K562 treated with DMSO at 1 percent for 48 hours (cell line): ENCODE measurements around the gene HACD3. TPM values are rescaled to one million over a fixed set of nuclear protein-coding genes. Genes with fewer than 3 reads are reported as not detected.

Experiments used
- total RNA-seq: library from RNA; unstranded; fragments of 300-600 nt; gene quantifications from 2 replicates; pipeline ENCODE4 v1.2.3, GENCODE V29; 2022; ENCODE audit warnings: low replicate concordance; ENCODE audit errors: extremely low read depth

Gene HACD3
- total RNA-seq: not detected in 2 replicates

GRCh38 chr15:65530318-65531111 lies at the start of gene HACD3:
HACD3 (plus strand) TSS chr15:65530463; CDS start chr15:65530632, 169 bp downstream.

GRCh38 chr15:65516997-65517865 lies 13.0 kb upstream of the HACD3 start, which contains the start of gene DPP8:
DPP8 (minus strand) TSS chr15:65517689; CDS start chr15:65512553, 5,136 bp downstream.

DNA sequence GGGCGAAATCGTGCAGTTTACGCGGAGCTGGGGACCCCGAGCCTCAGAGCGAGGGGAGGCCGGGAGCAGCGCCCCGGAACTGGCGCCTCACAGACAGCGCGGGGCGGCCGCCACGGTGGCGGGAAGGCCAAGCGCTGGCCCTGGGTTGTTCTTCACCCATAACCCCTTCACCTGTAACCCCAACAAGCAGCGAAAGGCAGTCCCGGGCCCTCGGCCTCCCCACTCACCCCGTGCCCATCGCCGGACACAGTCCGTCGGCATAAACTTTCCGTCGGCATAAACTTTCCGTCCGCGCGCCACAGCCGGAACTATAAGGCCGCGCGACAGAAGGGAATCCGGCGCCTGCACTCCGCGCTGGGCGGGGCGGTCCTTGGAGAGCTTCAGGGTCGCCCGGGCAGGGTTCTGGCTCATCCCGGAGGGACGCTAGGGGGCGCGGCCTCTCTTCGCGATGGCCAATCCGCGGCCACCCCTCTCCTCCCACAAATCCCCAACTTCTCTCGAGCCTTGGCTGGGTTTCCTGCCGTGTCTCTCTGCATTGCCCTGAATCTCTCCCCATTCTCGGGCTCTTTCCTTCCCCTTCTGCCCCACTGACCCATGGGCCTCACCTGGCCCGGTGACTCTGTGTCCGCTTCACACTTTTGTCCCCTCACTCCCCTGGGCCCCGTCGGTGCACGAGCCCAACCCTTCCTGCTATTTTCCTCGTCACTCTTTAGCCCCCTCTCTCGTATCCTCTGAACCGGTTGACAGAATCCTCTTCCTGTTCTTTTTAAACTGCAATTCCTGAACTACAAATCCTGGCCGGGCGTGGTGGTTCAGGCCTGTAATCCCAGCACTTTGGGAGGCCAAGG lies 80.8 kb downstream of the HACD3 start, which contains the start of gene INTS14:
Gene INTS14 (minus strand): TSS at position 261 of the 848 bp plus-strand sequence. CDS start 3,751 bp downstream, outside the sequence.

DNA sequence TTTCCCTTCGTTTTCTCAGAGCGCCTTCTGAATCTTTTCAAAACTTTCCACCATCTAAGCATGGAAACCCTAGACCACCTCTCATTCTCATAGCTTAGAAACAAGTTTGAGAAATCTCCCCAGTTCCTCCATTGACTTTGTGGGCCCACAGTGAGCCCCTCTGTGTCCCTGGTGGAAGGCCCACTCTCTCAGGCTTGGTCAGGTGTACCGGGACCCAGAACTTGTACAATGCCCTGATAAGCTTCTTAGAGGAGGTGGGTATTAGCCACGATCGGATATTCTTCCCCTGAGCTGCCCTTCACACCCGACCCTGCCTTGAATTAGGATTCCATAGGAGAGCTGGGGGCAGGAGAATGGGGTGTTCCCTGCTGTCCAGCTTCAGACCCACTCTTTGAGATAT lies 91.4 kb downstream of the HACD3 start, which contains the start of gene SLC24A1:
Gene SLC24A1 (plus strand): TSS at position 301 of the 400 bp plus-strand sequence. CDS start 2,143 bp downstream, outside the sequence.

Other genes with a start within 250 kb of the HACD3 start
- not detected in 2 replicates for gene PARP16, start 243.6 kb upstream of the HACD3 start, total RNA-seq
- not detected in 2 replicates for gene RNU5A-1, start 234.4 kb upstream of the HACD3 start, total RNA-seq
- gene RNU5B-1, start 225.8 kb upstream of the HACD3 start, total RNA-seq: not detected in 2 replicates
- not detected in 2 replicates for gene IGDCC3, start 152.5 kb upstream of the HACD3 start, total RNA-seq
- not detected in 2 replicates for gene IGDCC4, start 107.5 kb upstream of the HACD3 start, total RNA-seq
- not detected in 2 replicates for gene DPP8, start 12.8 kb upstream of the HACD3 start, total RNA-seq
- gene INTS14, start 80.7 kb downstream of the HACD3 start, total RNA-seq: not detected in 2 replicates
- not detected in 2 replicates for gene SLC24A1, start 91.5 kb downstream of the HACD3 start, total RNA-seq